ENCODE data around the gene SH3PXD2B. TPM values are rescaled to one million over a fixed set of nuclear protein-coding genes. Genes with fewer than 3 reads are reported as not detected.
A peak's percentile ranks its signal among the peaks of the same experiment; 100 is the strongest.

SH3PXD2B gene
- total RNA-seq, 1 donor from 2014 or later: 30.9 TPM

- Histone ChIP-seq H3K36me3 (no peaks in the 10 kb centered on the region), H3K4me1 (no peaks in the 10 kb centered on the region), H3K27me3 (no peaks in the 10 kb centered on the region), H3K9me3 (no peaks in the 10 kb centered on the region), H3K4me3 (no peak overlapping the region), H3K27ac (no peak overlapping the region)
- intact Hi-C loops (cut with DNase I): no loop called here
- no peak for DNase-seq (ENCODE audit: extremely low spot score in 2 of 2)
- TF ChIP-seq POLR2AphosphoS5 (IDR thresholded peaks at IDR 0.05; ENCODE audit: insufficient read depth in 1 of 2, low read depth in 1 of 2): no peak
- no peak for TF ChIP-seq CTCF (IDR thresholded peaks at IDR 0.05)
- no peak for TF ChIP-seq POLR2A (IDR thresholded peaks at IDR 0.05)
Measured at GRCh38 chr5:172485511-172486202, 31.3 kb upstream of the SH3PXD2B start.

- TF ChIP-seq POLR2AphosphoS5 (IDR thresholded peaks at IDR 0.05; ENCODE audit: insufficient read depth in 1 of 2, low read depth in 1 of 2) (no peak), CTCF (IDR thresholded peaks at IDR 0.05) (no peak), POLR2A (IDR thresholded peaks at IDR 0.05) (no peak)
- H3K4me1 ChIP-seq: peaks cover under 1% of the 10 kb centered on the region
- no peak overlapping the region for H3K4me3 ChIP-seq
- no peak for DNase-seq (ENCODE audit: extremely low spot score in 2 of 2)
- intact Hi-C loops (cut with DNase I): no loop called here
- H3K27ac ChIP-seq: no peak overlapping the region
- no peaks in the 10 kb centered on the region for H3K36me3 ChIP-seq
- H3K27me3 ChIP-seq: no peaks in the 10 kb centered on the region
- H3K9me3 ChIP-seq: no peaks in the 10 kb centered on the region
Measured at GRCh38 chr5:172484664-172485063, 30.3 kb upstream of the SH3PXD2B start.

DNA sequence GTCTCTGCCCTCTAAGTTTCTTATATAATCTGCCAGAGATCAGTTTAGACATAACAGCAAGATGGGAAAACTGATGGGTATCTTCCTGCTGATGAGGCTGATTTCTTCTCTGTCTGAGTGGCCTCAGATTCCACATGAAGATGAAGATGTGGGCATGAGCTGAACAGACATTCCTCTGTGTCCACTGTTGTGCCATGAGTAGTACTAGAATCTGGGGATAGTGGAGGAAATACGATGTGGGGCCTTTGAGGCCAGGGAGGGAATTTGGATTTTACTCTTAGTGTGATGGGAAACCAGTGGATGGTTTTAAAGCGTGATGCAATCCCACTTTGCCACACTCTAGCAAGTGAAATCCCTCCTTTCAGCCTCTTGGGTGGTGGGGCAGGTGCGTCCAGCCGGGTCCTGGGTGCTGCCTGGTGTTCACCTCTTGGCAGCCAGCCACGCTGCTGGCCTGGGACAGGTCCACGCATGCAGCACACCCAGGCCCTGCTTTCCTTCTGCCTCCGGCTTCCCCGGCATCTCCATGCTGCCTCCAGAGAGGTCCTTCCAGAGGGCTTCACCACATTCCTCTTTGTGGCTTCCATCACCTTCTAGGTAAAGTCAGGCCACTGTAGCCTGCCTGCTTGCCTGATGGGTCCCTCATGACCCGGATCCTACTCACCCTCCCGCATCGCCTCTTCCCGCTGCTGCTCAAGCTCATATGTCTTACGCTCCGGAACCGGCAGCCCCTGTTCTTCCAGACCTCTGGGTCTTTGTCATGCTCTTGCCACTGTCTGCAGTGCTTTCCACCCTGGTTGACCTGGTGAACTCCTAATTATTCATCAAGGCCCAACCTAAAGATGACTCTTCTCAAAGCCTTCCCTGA lies 28.1 kb upstream of the SH3PXD2B start:
- Histone ChIP-seq H3K36me3 (no peaks in the 10 kb centered on the region), H3K27me3 (no peaks in the 10 kb centered on the region), H3K4me1 (peaks cover 9% of the 10 kb centered on the region), H3K27ac (no peak overlapping the region), H3K4me3 (no peak overlapping the region), H3K9me3 (no peaks in the 10 kb centered on the region)
- TF ChIP-seq CTCF (IDR thresholded peaks at IDR 0.05): no peak
- no peak for TF ChIP-seq POLR2A (IDR thresholded peaks at IDR 0.05)
- TF ChIP-seq POLR2AphosphoS5 (IDR thresholded peaks at IDR 0.05; ENCODE audit: insufficient read depth in 1 of 2, low read depth in 1 of 2): no peak
- intact Hi-C loops (cut with DNase I): no loop called here
- DNase-seq (ENCODE audit: extremely low spot score in 2 of 2): no peak

- no peak for TF ChIP-seq POLR2A (IDR thresholded peaks at IDR 0.05)
- no peak for TF ChIP-seq CTCF (IDR thresholded peaks at IDR 0.05)
- TF ChIP-seq POLR2AphosphoS5 (IDR thresholded peaks at IDR 0.05; ENCODE audit: insufficient read depth in 1 of 2, low read depth in 1 of 2): no peak
- H3K27me3 ChIP-seq: no peaks in the 10 kb centered on the region
- no peak overlapping the region for H3K4me3 ChIP-seq
- H3K9me3 ChIP-seq: no peaks in the 10 kb centered on the region
- intact Hi-C loops (cut with DNase I): no loop called here
- peak overlapping the region; percentile 24 for H3K27ac ChIP-seq
- H3K36me3 ChIP-seq: no peaks in the 10 kb centered on the region
- H3K4me1 ChIP-seq: peaks cover 9% of the 10 kb centered on the region
- no peak for DNase-seq (ENCODE audit: extremely low spot score in 2 of 2)
Measured at GRCh38 chr5:172481011-172481800, 26.9 kb upstream of the SH3PXD2B start.

Data from vagina (tissue), 2 donors.